Measurements from ENCODE around the gene DGKG. TPM values are rescaled to one million over a fixed set of nuclear protein-coding genes. Genes with fewer than 3 reads are reported as not detected.

DGKG gene
- polyA plus RNA-seq, 2 of the 4 experiments (the other 2 are of a cell fraction) = 11.5 to 13.3 TPM

DNA sequence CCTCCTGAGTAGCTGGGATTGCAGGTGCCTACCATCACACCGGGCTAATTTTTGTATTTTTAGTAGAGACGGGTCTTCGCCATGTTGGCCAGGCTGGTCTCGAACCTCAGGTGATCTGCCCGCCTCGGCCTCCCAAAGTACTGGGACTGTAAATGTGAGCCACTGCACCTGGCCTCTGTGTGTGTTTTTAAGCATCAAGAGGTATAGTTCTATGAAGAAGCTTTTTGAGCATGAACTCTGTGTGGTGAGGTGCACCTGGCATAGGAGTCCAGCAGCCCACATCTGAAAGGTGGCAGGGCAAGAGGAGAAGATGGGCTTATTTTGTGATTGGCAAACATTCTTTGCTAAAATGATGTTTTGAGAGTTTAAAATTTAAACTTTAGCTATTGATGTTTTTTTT lies 118.0 kb downstream of the DGKG start:
- DNase-seq (ENCODE audit: low read depth in 1 of 2, low spot score in 1 of 2) (no peak), FAIRE-seq (no peak), ATAC-seq (no peak)
- Histone ChIP-seq H3K9me3 (no peaks in the 10 kb centered on the region), H3K4me3 (no peak overlapping the region), H3K4me1 (peaks cover 12% of the 10 kb centered on the region), H3K27ac (no peak overlapping the region), H3K4me2 (no peak overlapping the region)
- ChIA-PET CTCF (interaction anchor here (1.2 to 5.4 kb wide), 6 partner anchors 11 to 373 kb away, joined by 3 to 36 read pairs (median 18); no protein-coding TSS in a partner anchor), POLR2A (no interaction called here)
- TF ChIP-seq FOSB (CRISPR knock-in tag; IDR thresholded peaks at IDR 0.05) (no peak), RARB (CRISPR knock-in tag; IDR thresholded peaks at IDR 0.05) (no peak), EHMT2 (IDR thresholded peaks at IDR 0.05; ENCODE audit: low read depth) (no peak), TP53 (CRISPR knock-in tag; IDR thresholded peaks at IDR 0.05) (no peak), CHD2 (IDR thresholded peaks at IDR 0.05; ENCODE audit: low read length, partially characterized antibody) (no peak), JUN (IDR thresholded peaks at IDR 0.05) (no peak), SREBF2 (IDR thresholded peaks at IDR 0.05) (no peak), ZNF302 (CRISPR knock-in tag; IDR thresholded peaks at IDR 0.05) (no peak), BHLHE40 (IDR thresholded peaks at IDR 0.05; ENCODE audit: low read depth, low read length) (no peak), PHF8 (IDR thresholded peaks at IDR 0.05; ENCODE audit: borderline replicate concordance, low read depth) (no peak), HDAC2 (IDR thresholded peaks at IDR 0.05) (no peak), ZC3H11A (IDR thresholded peaks at IDR 0.05) (no peak), NFE2L2 (conservative IDR thresholded peaks at IDR 0.05; ENCODE audit: low read length) (no peak), CEBPB (IDR thresholded peaks at IDR 0.05) (no peak), CBX2 (IDR thresholded peaks at IDR 0.05; ENCODE audit: borderline replicate concordance, low read depth) (no peak), HOXB5 (CRISPR knock-in tag; IDR thresholded peaks at IDR 0.05) (no peak), RNF2 (IDR thresholded peaks at IDR 0.05; ENCODE audit: borderline replicate concordance, low read depth) (no peak)
- TF ChIP-seq, protein P1, sequence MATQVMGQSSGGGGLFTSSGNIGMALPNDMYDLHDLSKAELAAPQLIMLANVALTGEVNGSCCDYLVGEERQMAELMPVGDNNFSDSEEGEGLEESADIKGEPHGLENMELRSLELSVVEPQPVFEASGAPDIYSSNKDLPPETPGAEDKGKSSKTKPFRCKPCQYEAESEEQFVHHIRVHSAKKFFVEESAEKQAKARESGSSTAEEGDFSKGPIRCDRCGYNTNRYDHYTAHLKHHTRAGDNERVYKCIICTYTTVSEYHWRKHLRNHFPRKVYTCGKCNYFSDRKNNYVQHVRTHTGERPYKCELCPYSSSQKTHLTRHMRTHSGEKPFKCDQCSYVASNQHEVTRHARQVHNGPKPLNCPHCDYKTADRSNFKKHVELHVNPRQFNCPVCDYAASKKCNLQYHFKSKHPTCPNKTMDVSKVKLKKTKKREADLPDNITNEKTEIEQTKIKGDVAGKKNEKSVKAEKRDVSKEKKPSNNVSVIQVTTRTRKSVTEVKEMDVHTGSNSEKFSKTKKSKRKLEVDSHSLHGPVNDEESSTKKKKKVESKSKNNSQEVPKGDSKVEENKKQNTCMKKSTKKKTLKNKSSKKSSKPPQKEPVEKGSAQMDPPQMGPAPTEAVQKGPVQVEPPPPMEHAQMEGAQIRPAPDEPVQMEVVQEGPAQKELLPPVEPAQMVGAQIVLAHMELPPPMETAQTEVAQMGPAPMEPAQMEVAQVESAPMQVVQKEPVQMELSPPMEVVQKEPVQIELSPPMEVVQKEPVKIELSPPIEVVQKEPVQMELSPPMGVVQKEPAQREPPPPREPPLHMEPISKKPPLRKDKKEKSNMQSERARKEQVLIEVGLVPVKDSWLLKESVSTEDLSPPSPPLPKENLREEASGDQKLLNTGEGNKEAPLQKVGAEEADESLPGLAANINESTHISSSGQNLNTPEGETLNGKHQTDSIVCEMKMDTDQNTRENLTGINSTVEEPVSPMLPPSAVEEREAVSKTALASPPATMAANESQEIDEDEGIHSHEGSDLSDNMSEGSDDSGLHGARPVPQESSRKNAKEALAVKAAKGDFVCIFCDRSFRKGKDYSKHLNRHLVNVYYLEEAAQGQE (IDR thresholded peaks at IDR 0.05) = no peak
- TF ChIP-seq, protein P2, sequence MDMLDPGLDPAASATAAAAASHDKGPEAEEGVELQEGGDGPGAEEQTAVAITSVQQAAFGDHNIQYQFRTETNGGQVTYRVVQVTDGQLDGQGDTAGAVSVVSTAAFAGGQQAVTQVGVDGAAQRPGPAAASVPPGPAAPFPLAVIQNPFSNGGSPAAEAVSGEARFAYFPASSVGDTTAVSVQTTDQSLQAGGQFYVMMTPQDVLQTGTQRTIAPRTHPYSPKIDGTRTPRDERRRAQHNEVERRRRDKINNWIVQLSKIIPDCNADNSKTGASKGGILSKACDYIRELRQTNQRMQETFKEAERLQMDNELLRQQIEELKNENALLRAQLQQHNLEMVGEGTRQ (IDR thresholded peaks at IDR 0.05) = no peak
- TF ChIP-seq, protein P3, sequence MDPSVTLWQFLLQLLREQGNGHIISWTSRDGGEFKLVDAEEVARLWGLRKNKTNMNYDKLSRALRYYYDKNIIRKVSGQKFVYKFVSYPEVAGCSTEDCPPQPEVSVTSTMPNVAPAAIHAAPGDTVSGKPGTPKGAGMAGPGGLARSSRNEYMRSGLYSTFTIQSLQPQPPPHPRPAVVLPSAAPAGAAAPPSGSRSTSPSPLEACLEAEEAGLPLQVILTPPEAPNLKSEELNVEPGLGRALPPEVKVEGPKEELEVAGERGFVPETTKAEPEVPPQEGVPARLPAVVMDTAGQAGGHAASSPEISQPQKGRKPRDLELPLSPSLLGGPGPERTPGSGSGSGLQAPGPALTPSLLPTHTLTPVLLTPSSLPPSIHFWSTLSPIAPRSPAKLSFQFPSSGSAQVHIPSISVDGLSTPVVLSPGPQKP (IDR thresholded peaks at IDR 0.05; ENCODE audit: low read depth, low read length) = no peak
- 97% methylated on average over 6 of the region's 6 CpGs for WGBS (ENCODE audit: missing lambda C conversion rate)

DNA sequence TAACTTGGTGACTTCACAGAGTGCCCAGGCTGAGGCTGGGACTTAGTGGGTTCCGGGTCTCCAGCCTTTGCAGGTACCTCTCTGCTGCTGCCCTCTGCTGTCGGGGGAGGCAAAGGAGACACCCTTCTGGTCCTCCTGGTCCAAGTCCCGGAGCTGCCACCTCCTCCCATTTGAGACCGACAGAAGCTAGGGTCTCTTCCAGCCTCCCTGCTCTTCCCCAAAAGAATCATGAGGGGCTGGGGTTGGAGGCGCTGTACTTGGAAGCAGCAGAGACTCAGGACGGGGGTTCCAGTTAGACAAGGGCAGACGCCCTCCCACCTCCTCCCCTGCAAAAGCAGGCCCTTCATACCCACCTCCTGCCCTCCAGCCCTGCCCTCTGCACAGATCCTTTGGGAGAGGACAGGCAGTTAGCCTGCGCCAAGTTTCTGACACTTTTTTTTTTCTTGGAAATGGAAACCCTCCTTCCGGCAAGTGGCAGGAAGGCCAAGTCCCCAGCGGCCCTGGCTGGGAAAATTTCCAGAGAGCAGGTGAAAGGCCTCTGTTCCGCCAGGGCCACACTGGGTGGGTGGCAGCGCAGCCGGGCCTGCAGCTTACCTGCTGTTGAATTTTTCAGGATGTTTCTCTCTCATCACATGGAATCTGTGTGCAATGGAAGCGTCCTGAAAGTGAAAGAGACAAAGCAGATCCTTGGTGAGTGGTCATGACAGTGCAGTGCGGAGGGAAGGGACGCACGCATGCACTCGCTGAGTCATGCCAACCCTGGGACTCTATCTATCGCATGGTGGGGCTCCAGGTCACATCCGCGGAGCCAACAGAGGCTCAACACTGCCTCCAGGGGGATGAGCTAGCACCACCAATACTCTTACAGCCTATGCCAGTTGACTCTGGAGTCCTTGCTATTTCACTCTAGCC lies 119.9 kb downstream of the DGKG start:
- DNase-seq (ENCODE audit: low read depth in 1 of 2, low spot score in 1 of 2) (peak; percentile 92), FAIRE-seq (peak; percentile 32), ATAC-seq (peak; percentile 99 to 100)
- no peaks in the 10 kb centered on the region for H3K9me3 ChIP-seq
- peaks cover 12% of the 10 kb centered on the region for H3K4me1 ChIP-seq
- CTCF ChIA-PET = interaction anchor here (0.6 to 5.4 kb wide), 45 partner anchors 8 to 581 kb away, joined by 3 to 36 read pairs (median 4); no protein-coding TSS in a partner anchor
- H3K27ac ChIP-seq = peak overlapping the region; percentile 90 to 93
- WGBS (ENCODE audit: missing lambda C conversion rate) = 3% methylated on average over 10 of the region's 21 CpGs
- peak overlapping the region; percentile 83 for H3K4me2 ChIP-seq
- H3K4me3 ChIP-seq = peak overlapping the region; percentile 51
- POLR2A ChIA-PET = interaction anchor here (0.6 to 2.3 kb wide), 6 partner anchors 133 to 277 kb away, joined by 3 to 11 read pairs (median 3); partner anchors contain the start of gene ETV5
- TF ChIP-seq, protein P3 (IDR thresholded peaks at IDR 0.05; ENCODE audit: low read depth, low read length) = no peak
- TF ChIP-seq MAFK (IDR thresholded peaks at IDR 0.05; ENCODE audit: partially characterized antibody) (peak; percentile 93), JUNB (IDR thresholded peaks at IDR 0.05) (no peak), CEBPB (IDR thresholded peaks at IDR 0.05) (no peak), KDM1A (IDR thresholded peaks at IDR 0.05; ENCODE audit: low read depth) (no peak)
- TF ChIP-seq, protein P4, sequence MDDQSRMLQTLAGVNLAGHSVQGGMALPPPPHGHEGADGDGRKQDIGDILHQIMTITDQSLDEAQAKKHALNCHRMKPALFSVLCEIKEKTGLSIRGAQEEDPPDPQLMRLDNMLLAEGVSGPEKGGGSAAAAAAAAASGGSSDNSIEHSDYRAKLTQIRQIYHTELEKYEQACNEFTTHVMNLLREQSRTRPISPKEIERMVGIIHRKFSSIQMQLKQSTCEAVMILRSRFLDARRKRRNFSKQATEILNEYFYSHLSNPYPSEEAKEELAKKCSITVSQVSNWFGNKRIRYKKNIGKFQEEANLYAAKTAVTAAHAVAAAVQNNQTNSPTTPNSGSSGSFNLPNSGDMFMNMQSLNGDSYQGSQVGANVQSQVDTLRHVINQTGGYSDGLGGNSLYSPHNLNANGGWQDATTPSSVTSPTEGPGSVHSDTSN (IDR thresholded peaks at IDR 0.05) = no peak
- TF ChIP-seq, protein P1 (IDR thresholded peaks at IDR 0.05) = no peak

Data from A549 (cell line).